Measurements from ENCODE around the gene PVRIG. TPM values are rescaled to one million over a fixed set of nuclear protein-coding genes. Genes with fewer than 3 reads are reported as not detected.
"Not testable (repeated sequence)": the region's sequence is repeated elsewhere in the genome, so short reads cannot be mapped to it uniquely, and the experiment has no call there.

PVRIG gene
- total RNA-seq, 2 experiments from 2014 or later: 22.7 to 22.8 TPM

DNA sequence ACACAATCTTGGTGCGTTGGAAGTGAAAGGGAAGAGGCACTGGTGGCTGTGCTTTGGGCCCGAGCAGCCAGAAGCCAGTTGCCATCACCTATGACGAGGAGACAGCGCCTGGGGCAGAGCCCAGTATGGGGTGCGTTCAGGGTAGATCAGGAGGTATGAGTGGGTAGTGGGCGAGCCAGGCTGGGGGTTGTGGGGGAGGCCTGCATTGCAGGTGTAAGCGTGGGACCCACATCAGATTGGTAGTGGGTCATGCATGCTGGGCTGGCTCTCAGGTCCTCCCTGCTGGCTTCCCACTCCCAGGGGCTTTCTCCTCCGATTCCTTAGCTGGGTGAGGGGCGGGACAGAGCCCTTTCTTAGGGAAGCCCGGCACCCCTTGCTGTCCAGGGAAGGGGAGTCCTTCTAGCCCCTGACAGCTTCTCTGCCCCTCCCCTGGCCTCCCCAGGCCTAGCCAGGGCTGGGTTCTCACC, 445 bp upstream of the PVRIG start:
- peaks cover 64% of the 10 kb centered on the region for H3K4me1 Mint-ChIP-seq (ENCODE audit: low read depth)
- no peaks in the 10 kb centered on the region for H3K9me3 Mint-ChIP-seq
- peaks cover 52% of the 10 kb centered on the region for H3K36me3 Mint-ChIP-seq (ENCODE audit: low read depth)
- intact Hi-C loops (cut with micrococcal nuclease): loop anchor here (10.0 kb wide), 1 partner anchor 305 kb away; the partner anchor contains the start of gene TRIM4
- CTCF ChIA-PET: interaction anchor here (1.1 to 3.9 kb wide), 4 partner anchors 62 to 86 kb away, joined by 3 to 41 read pairs (median 7); no protein-coding TSS in a partner anchor
- H3K27me3 Mint-ChIP-seq (ENCODE audit: low read depth): no peaks in the 10 kb centered on the region
- DNase-seq: peak; percentile 61
- H3K4me3 Mint-ChIP-seq: peak overlapping the region; percentile 97
- peak overlapping the region; percentile 98 for H3K27ac Mint-ChIP-seq

DNA sequence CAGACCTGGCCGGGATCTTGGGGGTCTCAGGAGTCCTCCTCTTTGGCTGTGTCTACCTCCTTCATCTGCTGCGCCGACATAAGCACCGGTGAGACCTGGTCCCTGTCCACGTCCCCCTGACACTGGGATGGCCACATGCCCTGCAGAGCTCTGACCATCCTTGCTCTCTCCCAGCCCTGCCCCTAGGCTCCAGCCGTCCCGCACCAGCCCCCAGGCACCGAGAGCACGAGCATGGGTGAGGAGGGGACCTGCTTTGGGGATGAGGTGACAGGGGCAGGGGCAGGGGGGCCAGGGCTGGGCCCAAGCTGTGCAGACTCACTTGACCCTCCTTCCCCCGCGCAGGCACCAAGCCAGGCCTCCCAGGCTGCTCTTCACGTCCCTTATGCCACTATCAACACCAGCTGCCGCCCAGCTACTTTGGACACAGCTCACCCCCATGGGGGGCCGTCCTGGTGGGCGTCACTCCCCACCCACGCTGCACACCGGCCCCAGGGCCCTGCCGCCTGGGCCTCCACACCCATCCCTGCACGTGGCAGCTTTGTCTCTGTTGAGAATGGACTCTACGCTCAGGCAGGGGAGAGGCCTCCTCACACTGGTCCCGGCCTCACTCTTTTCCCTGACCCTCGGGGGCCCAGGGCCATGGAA, 959 bp downstream of the PVRIG start:
- H3K9me3 Mint-ChIP-seq: no peaks in the 10 kb centered on the region
- no peak for DNase-seq
- H3K4me1 Mint-ChIP-seq (ENCODE audit: low read depth): peaks cover 57% of the 10 kb centered on the region
- CTCF ChIA-PET: interaction anchor here (0.5 to 2.2 kb wide), 5 partner anchors 31 to 285 kb away, joined by 3 to 11 read pairs (median 4); no protein-coding TSS in a partner anchor
- H3K36me3 Mint-ChIP-seq (ENCODE audit: low read depth): peaks cover 56% of the 10 kb centered on the region
- intact Hi-C loops (cut with micrococcal nuclease): loop anchor here (1.0 to 5.0 kb wide), 10 partner anchors 11 to 209 kb away; partner anchors contain the start of genes AP4M1, LAMTOR4, MCM7 and MEPCE
- H3K27ac Mint-ChIP-seq: peak overlapping the region; percentile 98
- H3K4me3 Mint-ChIP-seq: peak overlapping the region; percentile 97
- no peaks in the 10 kb centered on the region for H3K27me3 Mint-ChIP-seq (ENCODE audit: low read depth)

DNA sequence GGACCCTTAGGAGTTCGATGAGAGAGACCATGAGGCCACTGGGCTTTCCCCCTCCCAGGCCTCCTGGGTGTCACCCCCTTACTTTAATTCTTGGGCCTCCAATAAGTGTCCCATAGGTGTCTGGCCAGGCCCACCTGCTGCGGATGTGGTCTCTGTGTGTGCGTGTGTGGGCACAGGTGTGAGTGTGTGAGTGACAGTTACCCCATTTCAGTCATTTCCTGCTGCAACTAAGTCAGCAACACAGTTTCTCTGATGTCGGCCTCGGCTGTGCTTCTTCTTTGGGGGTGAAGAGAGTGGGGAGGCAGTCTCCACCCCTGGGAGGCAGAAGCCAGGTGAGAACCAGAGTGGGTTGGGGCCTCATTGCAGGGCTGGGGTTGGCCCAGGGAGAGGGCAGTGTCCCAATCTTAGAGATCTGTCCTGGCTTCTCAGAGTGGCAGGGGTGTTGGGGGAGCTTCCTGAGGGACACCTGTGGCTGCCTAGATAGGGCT, 1.5 kb downstream of the PVRIG start:
- Mint-ChIP-seq H3K27me3 (ENCODE audit: low read depth) (no peaks in the 10 kb centered on the region), H3K4me3 (peak overlapping the region; percentile 97), H3K9me3 (no peaks in the 10 kb centered on the region), H3K36me3 (ENCODE audit: low read depth) (peaks cover 57% of the 10 kb centered on the region), H3K27ac (peak overlapping the region; percentile 98), H3K4me1 (ENCODE audit: low read depth) (peaks cover 57% of the 10 kb centered on the region)
- intact Hi-C loops (cut with micrococcal nuclease): loop anchor here (1.0 to 5.0 kb wide), 10 partner anchors 12 to 208 kb away; partner anchors contain the start of genes AP4M1, LAMTOR4, MCM7 and MEPCE
- DNase-seq: peak; percentile 93
- CTCF ChIA-PET: interaction anchor here (0.5 to 2.2 kb wide), 9 partner anchors 11 to 286 kb away, joined by 3 to 11 read pairs (median 4); no protein-coding TSS in a partner anchor

DNA sequence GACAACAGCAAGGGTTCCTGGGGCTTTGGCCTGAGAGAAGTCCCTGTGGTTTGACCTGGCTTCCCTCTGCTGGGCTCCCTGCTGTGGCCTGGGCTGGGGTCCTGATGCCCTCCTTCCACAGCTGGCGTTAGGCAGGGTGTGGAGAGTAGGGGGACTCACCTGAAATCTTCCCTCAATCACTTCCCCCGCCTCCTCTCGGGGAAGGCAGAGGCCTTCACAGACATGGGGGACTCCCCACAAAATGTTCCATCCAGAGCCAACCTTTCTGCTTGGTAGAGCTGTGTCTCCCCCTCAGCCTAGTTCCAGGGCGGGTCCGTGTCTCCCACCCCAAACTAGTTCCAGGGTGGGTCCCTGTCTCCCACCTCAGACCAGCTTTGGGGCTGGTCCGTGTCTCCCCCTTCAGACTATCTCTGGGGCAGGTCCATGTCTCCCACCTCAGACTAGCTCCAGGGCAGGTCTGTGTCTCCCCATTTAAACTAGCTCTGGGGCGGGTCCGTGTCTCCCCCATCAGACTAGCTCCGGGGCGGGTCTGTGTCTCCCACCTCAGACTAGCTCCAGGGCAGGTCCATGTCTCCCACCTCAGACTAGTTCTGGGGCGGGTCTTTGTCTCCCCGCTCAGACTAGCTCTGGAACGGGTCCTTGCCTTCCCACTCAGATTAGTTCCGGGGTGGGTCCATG, 2.2 kb downstream of the PVRIG start:
- H3K4me1 Mint-ChIP-seq (ENCODE audit: low read depth): peaks cover 53% of the 10 kb centered on the region
- no peaks in the 10 kb centered on the region for H3K9me3 Mint-ChIP-seq
- CTCF ChIA-PET: interaction anchor here (0.6 to 2.2 kb wide), 12 partner anchors 9 to 186 kb away, joined by 3 to 11 read pairs (median 3); partner anchors contain the start of genes GPC2 and STAG3
- H3K27ac Mint-ChIP-seq: peak overlapping the region; percentile 98
- intact Hi-C loops (cut with micrococcal nuclease): loop anchor here (1.0 to 5.0 kb wide), 10 partner anchors 13 to 207 kb away; partner anchors contain the start of genes AP4M1, LAMTOR4, MCM7 and MEPCE
- H3K4me3 Mint-ChIP-seq: peak overlapping the region; percentile 97
- H3K27me3 Mint-ChIP-seq (ENCODE audit: low read depth): no peaks in the 10 kb centered on the region
- peak; percentile 70 for DNase-seq
- H3K36me3 Mint-ChIP-seq (ENCODE audit: low read depth): peaks cover 58% of the 10 kb centered on the region

DNA sequence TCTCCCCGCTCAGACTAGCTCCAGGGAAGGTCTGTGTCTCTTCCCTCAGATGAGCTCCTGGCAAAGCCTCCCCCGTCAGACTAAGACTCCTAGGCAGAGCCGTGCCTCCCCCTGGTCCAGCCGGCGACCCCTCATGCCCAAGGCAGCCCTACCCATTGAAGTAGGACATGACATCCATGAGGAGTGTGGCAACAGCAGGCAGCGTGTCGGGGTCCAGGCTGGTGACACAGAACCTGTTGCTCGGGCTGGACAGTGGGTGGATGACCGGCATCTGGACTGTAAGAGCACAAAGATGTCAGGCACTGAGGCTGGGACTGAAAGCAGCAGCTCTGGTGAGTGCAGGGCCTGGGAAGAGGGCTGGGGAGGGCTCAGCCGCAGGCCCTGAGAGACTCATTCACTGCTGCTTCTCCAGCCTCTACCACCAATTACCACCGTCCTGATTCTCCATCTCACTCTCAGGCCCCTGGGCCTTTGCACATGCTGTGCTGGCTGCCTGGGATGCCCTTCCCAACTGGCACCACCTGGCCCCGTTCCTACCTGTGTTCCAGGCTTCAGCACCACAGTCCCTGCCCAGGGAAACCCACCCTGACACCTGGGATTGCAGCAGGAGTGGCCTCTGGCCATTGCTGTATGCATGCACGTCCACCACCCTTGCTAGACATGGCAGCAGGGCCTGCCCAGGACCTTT, 2.8 kb downstream of the PVRIG start:
- H3K4me1 Mint-ChIP-seq (ENCODE audit: low read depth): peaks cover 47% of the 10 kb centered on the region
- no peaks in the 10 kb centered on the region for H3K27me3 Mint-ChIP-seq (ENCODE audit: low read depth)
- CTCF ChIA-PET: interaction anchor here (0.6 to 2.2 kb wide), 8 partner anchors 9 to 185 kb away, joined by 3 to 11 read pairs (median 3); partner anchors contain the start of genes GPC2 and STAG3
- intact Hi-C loops (cut with micrococcal nuclease): loop anchor here (5.0 kb wide), 1 partner anchor 50 kb away; no protein-coding TSS in a partner anchor
- peak overlapping the region; percentile 97 for H3K4me3 Mint-ChIP-seq
- H3K36me3 Mint-ChIP-seq (ENCODE audit: low read depth): peaks cover 58% of the 10 kb centered on the region
- H3K9me3 Mint-ChIP-seq: no peaks in the 10 kb centered on the region
- DNase-seq: no peak
- peak overlapping the region; percentile 98 for H3K27ac Mint-ChIP-seq

DNA sequence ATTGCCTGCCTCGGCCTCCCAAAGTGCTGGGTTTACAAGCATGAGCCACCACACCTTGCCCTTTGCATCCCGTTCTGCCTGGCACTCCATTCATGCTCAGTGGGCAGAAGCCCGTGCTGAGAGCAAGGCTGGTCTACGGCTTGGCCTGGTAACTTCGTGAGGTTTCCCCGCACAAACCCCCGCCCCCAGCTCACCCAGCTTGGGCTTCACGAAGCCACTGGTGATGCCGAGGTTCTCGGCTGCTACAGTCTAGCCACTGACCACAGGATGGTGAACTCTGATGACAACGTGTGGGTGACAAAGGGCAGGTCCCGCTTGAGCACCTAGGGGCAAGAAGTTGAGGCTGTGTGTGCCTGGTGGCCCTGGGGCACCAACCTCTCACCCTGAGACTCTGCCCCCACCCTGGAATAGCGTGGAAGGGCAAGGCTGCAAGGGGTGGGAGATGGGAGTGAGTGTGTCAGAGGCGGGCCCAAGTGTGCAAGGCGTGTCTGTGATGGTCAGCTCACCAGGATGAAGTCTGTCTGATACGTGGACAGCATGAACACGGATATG, 3.7 kb downstream of the PVRIG start:
- H3K9me3 Mint-ChIP-seq; H3K27me3 Mint-ChIP-seq (ENCODE audit: low read depth); CTCF ChIA-PET; DNase-seq: not testable (repeated sequence)
- peak overlapping the region; percentile 97 for H3K4me3 Mint-ChIP-seq
- peak overlapping the region; percentile 98 for H3K27ac Mint-ChIP-seq
- peaks cover 59% of the 10 kb centered on the region for H3K36me3 Mint-ChIP-seq (ENCODE audit: low read depth)
- intact Hi-C loops (cut with micrococcal nuclease): loop anchor here (5.0 kb wide), 1 partner anchor 49 kb away; no protein-coding TSS in a partner anchor
- H3K4me1 Mint-ChIP-seq (ENCODE audit: low read depth): peaks cover 46% of the 10 kb centered on the region

DNA sequence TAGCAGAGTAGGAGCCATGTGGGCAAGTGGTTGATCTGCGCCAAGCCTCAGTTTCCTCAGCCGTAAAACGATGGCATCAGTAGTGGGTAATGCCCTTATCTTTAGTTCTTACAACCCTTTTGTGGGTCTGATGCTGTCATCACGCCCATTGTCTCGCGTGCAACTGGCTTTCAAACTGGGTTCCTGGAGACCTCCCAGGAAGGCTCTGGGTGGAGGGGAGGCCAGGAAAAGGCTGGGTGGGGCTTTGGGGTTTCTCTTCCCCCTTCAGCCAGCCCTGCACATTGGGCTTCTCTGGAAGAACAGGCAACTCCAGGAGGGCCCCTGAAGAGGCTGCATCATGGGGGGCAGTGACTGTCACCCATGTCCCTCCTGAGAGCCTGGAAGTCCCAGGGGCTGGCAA, 5.1 kb downstream of the PVRIG start:
- intact Hi-C loops (cut with micrococcal nuclease): loop anchor here (5.0 kb wide), 1 partner anchor 47 kb away; no protein-coding TSS in a partner anchor
- CTCF ChIA-PET; DNase-seq; H3K9me3 Mint-ChIP-seq; H3K27me3 Mint-ChIP-seq (ENCODE audit: low read depth): not testable (repeated sequence)
- Mint-ChIP-seq H3K27ac (peak overlapping the region; percentile 98), H3K36me3 (ENCODE audit: low read depth) (peaks cover 51% of the 10 kb centered on the region), H3K4me3 (peak overlapping the region; percentile 9), H3K4me1 (ENCODE audit: low read depth) (peaks cover 41% of the 10 kb centered on the region)

DNA sequence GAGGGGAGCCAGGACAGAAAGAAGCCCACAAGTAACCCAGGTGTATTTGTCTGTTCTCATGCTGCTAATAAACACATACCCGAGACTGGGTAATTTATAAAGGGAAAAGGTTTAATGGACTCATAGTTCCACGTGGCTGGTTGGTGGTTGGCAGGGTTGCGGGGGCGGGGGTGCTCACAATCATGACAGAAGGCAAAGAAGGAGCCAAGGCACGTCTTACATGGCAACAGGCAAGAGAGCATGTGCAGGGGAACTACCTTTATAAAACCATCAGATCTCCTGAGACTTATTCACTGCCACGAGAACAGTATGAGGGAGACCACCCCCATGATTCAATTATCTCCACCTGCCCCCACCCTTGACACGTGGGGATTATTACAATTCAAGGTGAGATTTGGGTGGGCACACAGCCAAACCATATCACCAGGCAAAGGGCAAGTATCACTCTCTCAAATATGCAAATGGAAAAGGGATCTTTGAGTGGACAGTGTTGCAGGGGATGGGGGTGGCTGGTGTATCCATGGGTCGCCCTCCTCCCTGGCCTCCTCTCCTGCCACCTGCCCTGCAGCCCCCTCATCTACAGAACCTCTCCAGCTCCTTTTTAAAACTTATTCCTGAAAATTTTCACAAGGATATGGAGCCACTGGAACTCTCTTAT, 15.0 kb downstream of the PVRIG start:
- peak overlapping the region; percentile 56 for H3K27ac Mint-ChIP-seq
- peaks cover 33% of the 10 kb centered on the region for H3K36me3 Mint-ChIP-seq (ENCODE audit: low read depth)
- H3K4me3 Mint-ChIP-seq; intact Hi-C loops (cut with micrococcal nuclease); H3K27me3 Mint-ChIP-seq (ENCODE audit: low read depth); CTCF ChIA-PET; H3K9me3 Mint-ChIP-seq: not testable (repeated sequence)
- peak; percentile 53 for DNase-seq
- H3K4me1 Mint-ChIP-seq (ENCODE audit: low read depth): peaks cover 28% of the 10 kb centered on the region

DNA sequence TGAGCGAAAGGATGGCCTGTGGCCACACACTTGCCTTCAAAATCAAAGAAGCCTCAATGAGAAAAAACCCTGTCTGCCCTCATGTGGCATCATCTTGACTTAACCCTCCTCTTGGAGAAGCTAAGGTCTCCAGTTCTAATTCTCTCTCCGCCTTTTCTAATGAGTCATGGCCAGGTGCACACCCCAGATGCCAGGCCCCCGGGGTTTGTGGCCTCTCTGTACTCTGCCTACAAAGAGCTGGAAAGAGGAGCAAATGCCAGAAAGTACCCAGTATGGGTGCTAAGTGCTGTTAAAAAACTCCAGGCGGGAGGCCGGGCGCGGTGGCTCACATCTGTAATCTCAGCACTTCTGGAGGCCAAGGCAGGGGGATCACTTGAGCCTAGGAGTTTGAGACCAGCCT, 20.2 kb downstream of the PVRIG start:
- H3K27ac Mint-ChIP-seq; H3K36me3 Mint-ChIP-seq (ENCODE audit: low read depth); H3K9me3 Mint-ChIP-seq; H3K27me3 Mint-ChIP-seq (ENCODE audit: low read depth); H3K4me3 Mint-ChIP-seq; intact Hi-C loops (cut with micrococcal nuclease): not testable (repeated sequence)
- CTCF ChIA-PET: interaction anchor here (1.4 kb wide), 1 partner anchor 107 kb away, joined by 5 read pairs; no protein-coding TSS in a partner anchor
- H3K4me1 Mint-ChIP-seq (ENCODE audit: low read depth): peaks cover 32% of the 10 kb centered on the region
- peak; percentile 39 for DNase-seq

DNA sequence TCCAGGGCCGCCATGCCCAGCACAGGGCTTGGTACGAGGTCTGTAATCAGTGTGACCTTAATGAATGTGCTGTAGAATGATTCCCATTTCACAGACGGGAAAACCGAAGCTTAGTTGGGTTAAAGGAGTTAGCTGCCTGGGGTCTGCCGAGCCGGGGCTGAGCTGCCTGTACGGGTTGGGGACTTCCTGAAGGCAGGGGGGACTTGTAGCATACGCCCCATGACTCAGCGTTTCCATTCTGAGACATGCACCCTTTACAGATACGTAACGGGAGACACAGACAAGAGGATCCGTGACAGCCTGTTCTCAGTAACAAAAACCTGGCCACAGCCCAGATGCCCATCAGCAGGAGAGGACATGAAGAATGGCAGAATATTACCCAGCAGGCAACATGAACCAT, 23.6 kb downstream of the PVRIG start:
- peaks cover 29% of the 10 kb centered on the region for H3K4me1 Mint-ChIP-seq (ENCODE audit: low read depth)
- H3K4me3 Mint-ChIP-seq; H3K36me3 Mint-ChIP-seq (ENCODE audit: low read depth); H3K9me3 Mint-ChIP-seq; H3K27me3 Mint-ChIP-seq (ENCODE audit: low read depth); CTCF ChIA-PET: not testable (repeated sequence)
- peak; percentile 89 for DNase-seq
- H3K27ac Mint-ChIP-seq: peak overlapping the region; percentile 78
- intact Hi-C loops (cut with micrococcal nuclease): loop anchor here (1.0 kb wide), 1 partner anchor 22 kb away; no protein-coding TSS in a partner anchor

DNA sequence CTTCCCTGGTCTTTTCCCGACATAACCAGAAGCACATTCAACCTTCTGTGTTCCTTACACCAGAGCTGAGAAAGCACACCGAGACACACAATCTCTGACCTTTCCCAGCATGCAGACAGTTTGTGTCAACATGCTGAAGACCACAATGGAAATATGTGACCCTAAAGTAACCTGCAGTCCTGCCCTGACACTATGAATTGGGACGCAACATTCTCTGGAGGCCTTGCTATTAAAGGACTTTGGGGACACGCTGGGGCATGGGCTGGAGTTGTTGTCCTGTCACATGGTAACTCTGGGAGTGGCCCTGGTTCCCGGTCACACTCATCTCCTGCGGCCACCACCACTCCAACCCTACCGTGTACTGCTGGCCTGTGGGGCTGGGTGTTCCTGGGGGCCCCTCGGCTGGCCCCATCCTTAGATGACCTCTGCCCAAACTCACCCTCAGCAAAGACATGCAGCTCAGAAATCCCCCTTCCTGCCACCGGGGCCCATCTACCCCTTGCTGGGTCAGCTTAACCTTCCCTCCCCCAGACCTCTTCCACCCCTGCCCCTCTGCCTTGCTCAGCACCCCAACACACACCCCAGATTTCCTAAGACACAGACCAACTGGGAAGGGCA, 25.3 kb downstream of the PVRIG start:
- intact Hi-C loops (cut with micrococcal nuclease); H3K27ac Mint-ChIP-seq; H3K27me3 Mint-ChIP-seq (ENCODE audit: low read depth); H3K36me3 Mint-ChIP-seq (ENCODE audit: low read depth); H3K9me3 Mint-ChIP-seq; H3K4me3 Mint-ChIP-seq; DNase-seq: not testable (repeated sequence)
- CTCF ChIA-PET: interaction anchor here (1.0 kb wide), 1 partner anchor 27 kb away, joined by 5 read pairs; no protein-coding TSS in a partner anchor
- peaks cover 23% of the 10 kb centered on the region for H3K4me1 Mint-ChIP-seq (ENCODE audit: low read depth)

Measured in activated naive CD4-positive, alpha-beta T cell treated with anti-CD3 and anti-CD28 coated beads for 36 hours (primary cell).